GF-D8 (cell line): Measurements from ENCODE around the gene MRPS35.
"Not testable (repeated sequence)": the region's sequence is repeated elsewhere in the genome, so short reads cannot be mapped to it uniquely, and the experiment has no call there.

Experiments used
- DNase-seq: peaks from one replicate; lab custom pipeline; 2025; lab: John Stamatoyannopoulos, UW

MRPS35 gene

DNA sequence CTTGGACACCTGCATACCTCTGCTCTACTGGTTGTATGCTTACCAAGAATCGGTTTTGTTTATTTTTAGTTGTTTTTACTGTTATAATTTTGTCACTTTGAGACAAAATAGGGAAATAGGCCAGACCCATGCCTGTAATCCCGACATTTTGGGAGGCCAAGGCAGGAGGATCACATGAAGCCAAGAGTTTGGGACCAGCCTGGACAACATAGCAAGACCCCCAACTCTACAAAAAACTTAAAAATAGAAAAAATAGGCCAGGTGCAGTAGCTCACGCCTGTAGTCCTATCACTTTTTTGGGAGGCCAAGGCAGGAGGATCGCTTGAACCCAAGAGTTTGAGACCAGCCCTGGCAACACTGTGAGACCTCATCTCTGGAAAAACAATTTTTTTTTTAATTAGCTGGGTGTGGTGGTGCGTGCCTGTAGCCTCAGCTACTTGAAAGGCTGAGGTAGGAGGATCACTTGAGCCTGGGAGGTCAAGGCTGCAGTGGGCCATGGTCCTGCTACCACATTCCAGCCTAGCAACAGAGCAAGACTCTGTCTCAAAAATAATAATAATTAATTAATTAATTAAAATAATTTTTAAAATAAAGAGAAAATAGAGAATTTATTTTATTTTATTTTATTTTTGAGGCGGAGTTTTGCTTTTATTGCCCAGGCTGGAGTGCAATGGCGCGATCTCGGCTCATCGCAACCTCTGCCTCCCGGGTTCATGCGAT is 1.3 kb upstream of the MRPS35 start:
- DNase-seq = no peak

DNA sequence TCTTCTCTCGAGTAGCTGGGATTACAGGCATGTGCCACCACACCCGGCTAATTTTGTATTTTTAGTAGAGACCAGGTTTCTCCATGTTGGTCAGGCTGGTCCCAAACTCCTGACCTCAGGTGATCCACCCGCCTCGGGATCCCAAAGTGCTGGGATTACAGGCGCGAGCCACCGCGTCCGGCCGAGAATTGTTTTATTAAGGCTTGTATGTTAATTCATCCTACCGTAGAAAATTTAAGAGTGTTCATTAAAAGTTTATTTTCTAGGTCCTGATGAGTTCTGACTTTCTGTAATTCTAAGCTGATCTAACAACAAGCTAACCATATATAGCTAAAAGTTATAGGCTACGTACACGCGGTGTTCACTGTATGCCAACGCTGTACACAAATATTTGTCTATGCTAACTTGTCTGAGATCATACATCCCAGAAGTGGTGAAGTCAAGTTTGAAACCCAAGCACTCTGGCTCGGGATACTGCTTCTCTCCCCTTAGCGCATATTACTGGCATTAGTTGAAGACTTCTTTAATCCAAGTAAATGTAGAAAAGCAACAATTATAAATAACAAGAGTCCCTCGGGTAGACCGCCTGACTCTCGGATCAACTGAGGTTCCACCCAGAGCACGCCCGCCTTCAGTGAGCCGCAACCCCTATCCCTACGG is 570 bp upstream of the MRPS35 start:
- peak; percentile 8 for DNase-seq

DNA sequence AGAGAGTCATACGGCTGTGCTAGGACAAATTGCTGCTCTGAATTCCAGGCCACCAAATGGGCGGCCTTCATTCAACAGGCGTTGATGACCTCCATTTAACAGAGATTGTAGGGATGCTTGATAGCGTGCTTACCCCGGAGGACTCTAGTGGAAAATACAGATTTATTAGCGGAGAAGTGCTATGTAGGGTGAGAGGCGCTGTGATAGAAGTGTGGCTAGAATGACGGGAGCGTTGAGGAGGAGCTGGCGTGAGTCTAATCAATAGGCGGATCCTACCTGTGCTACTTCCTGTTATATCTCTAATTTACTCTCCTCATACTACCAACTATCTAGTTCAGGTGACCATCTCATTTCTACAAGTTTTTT is 668 bp downstream of the MRPS35 start:
- DNase-seq = no peak

DNA sequence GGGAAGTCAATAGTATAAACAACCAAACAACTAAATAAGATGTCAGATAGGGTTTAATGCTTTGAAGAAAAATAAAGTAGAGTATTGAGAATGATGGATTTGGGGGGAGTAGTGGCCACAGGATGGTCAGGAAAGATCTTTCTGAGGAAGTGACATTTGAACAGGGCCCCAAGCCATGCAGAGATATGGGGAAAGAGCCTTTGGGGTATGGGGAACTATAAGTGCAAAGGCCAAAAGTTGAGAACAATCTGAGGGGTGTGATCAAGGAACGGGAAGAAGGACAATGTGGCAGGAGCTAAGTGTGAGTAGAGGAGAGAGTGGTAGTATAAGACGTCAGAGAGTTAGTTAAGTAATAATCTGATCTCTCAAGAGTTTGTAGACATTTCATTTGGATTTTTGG is 1.3 kb downstream of the MRPS35 start:
- no peak for DNase-seq

DNA sequence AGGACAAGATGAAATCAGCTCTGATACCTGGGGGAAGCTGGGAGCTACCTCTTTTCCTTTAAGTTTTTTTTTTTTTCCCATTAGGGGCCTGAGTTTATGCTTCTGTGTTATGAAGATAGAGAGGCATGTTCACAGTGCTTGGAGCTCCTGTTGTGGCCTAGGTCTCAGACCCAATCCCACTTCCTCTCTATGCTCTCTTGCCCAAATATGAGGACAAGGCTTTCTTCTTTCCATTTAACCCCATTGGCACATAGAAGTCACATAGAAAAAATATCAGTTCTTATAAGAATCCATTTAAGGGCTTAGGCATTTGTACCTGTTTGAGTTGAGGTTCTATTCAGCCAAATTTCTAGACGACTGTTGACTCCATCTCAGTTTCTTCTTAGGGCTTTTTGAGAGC is 12.6 kb downstream of the MRPS35 start:
- no peak for DNase-seq

DNA sequence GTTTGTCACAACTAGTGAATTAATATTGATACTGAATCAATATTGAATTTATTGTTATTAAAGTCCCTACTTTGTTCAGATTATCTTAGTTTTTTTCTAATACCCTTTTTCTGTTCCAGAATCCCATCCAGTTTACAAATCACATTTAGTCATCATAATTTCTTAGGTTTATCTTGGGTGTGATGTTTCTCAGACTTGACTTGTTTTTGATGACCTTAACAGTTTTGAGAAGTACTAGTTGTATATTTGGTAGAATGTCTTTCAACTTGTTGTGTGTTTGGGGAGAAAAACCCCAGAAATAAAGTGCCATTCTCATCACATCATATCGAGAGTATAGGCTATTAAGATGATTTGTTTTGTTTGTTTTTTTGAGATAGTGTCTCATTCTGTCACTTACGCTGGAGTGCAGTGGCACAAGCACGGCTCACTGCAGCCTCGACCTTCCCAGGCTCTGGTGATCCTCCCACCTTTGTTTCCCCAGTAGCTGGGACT is 19.5 kb downstream of the MRPS35 start:
- no peak for DNase-seq

DNA sequence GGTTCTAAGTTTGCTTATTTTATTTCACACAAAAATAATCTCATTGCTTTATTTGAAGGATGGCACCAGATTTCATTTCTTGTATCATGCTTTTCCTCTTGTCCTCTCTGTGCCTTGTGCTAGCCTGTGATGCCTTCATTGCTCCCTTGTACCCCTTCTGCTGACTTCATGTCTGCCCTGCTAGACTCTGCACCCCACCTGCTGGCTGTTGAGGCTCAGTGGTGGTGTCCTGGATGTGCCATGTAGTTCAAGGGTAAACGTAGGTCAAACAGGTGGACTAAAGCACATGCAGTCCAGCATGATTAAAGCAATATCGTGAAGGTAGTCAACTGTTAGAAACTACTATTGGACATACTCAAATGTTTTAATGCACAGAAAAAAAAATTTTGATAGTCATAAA is 21.6 kb downstream of the MRPS35 start:
- no peak for DNase-seq

DNA sequence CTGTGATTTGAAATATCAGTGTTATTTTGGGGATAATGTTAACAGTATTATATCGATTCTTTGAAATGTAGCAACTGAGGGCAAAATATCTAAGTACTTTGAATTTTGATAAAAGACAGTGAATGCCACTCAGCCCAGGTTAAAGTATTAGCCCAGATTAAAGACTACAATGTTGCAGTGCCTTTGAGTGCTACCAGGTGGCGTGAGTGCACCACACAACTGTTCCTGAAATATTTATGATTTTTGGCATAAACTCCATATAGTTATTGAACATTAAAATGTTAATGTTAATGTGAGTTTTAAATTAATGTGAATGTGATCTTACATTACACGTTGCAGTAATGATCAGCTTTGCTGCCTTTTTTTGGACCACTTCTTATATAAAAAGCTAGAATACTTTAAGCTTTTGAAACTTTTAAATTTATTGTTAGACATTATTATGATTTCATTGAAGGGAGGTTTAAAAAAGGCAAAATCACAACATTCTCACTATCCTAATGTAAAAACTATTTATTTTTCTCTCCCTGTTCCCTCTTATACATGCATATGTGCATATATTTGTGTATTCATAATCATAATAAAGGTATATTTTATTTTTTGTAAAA is 22.5 kb downstream of the MRPS35 start:
- no peak for DNase-seq

DNA sequence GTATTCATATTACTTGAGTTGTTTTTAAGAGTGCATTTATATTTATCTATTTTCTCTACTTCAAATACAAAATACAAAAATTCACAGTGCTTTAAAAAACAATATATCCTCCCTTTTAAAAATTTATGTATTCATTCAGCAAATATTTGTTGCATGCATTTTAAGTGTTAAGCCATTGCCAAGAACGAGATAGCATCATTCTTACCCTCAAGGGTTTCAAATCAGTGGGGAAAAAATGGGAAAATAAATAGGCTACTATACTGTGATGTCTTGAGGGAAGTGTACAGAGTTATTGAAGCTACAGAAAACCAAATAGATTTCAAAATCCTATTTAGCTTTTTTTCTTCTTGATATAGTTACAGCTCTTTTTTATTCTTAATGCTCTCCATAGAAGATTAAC is 23.2 kb downstream of the MRPS35 start:
- no peak for DNase-seq

DNA sequence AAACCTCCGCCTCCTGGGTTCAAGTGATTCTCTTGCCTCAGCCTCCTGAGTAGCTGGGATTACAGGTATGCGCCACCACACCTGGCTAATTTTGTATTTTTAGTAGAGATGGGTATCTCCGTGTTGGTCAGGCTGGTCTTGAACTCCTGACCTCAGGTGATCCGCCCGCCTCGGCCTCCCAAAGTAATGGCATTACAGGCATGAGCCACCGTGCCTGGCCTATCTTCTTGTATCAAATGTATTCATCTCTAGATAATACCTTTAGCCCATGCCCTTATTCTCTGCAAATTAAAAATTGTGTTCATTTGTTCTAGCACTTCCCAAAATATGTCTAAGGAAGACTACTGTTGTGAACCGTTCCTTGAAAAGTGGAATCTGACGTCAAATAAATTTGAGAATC is 23.7 kb downstream of the MRPS35 start:
- DNase-seq = not testable (repeated sequence)

DNA sequence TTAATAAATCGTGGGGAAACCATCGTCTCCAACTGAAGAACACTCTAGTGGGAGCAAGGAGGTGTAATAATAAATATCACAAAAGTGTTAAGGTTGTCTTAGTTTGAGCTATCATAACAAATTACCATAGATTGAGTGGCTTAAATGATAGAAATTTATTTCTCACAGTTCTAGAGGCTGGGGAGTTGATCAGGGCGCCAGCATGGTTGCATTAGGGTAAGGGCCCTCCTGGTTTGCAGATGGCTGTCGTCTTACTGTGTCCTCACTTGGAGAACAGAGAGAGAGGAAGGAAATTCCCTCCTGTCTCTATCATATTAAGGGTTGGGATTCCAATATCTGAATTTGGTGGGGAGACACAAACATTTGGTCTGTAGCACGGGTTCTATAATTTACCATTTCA is 33.0 kb downstream of the MRPS35 start:
- DNase-seq = no peak

DNA sequence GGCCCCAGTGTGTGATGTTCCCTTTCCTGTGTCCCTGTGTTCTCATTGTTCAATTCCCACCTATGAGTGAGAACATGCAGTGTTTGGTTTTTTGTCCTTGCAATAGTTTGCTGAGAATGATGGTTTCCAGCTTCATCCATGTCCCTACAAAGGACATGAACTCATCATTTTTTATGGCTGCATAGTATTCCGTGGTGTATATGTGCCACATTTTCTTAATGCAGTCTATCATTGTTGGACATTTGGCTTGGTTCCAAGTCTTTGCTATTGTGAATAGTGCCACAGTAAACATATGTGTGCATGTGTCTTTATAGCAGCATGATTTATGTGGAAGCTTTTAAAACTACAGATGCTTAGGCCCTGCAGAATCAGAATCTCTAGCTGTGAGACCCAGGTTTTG is 35.1 kb downstream of the MRPS35 start:
- DNase-seq = not testable (repeated sequence)

DNA sequence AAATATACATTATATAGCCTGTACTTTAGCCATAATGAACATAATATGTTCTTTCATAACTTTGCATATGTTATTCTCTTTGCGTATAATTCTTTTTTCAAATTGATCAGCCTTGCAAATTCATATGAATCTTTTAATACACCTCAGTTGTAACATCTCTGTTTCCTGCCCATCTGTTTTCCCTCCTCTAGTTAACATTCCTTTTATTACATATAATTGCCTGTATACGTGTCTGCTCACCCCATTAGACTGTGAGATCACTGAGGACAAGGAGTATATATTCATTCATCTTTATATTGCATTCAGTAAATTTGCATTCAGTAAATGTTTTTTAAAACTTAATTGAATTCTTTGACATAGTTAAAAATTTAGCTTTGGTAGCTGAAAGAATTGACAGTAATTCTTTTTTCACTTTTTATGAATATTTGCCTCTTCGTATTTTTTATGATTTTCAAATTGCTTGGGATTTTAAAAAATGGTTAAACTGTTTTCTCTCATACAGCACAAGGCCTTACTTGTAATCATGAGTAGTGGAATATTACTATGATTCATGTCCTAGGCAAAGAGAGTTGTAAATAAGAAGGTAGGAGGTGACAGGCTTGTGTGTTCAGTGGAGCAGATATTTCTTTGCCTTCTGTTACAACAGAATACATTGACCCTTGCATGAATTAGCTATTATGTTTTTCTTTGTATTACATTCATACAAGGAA is 36.6 kb downstream of the MRPS35 start:
- no peak for DNase-seq

DNA sequence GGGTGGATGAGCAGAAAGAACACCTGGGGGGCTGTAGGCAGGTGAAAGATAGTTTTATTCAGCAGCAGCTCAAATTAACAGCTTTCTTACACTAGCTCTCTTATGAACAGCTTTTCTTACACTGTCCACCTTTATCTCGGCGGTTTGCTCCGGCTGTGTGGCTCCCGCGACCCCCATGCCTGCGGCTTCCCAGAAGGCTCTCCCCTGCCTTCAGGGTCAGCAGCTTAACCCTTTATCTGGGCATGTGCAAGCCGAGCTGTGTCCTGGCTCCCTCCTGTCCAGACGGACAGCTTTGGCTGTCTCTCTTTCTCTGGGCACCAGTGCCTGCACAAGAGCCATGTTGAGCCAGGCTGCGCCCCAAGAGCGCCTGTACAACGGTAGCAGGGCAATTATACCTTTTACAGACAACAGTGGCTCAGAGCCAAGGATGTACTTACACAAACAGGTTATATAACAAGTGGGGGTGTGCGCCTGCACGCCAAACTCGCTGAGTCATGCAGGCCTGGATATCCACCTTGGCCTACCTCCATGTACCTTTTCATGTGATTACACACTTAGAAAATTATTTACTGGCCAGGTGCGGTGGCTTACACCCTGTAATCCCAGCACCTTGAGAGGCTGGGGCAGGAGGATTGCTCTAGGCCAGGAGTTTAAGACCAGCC is 40.9 kb downstream of the MRPS35 start:
- no peak for DNase-seq

DNA sequence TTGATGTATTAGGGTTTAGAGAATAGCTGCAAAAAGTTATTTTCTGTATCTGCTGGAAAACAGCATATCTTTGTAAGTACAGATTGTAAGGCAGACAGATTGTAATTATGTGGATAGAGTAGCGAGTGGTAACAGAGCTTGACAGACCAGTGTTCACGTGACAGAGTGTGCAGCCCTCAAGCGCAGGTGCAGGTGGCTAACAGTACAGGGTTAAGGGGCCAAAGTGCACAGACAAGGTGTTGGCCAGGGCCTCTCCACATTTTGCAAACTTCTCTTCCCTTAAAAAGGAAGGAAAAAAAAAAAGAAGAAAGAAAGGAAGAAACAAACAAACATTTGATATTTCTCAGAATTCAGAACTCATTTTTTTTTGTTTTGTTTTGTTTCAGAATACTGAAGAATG is 44.2 kb downstream of the MRPS35 start:
- no peak for DNase-seq

DNA sequence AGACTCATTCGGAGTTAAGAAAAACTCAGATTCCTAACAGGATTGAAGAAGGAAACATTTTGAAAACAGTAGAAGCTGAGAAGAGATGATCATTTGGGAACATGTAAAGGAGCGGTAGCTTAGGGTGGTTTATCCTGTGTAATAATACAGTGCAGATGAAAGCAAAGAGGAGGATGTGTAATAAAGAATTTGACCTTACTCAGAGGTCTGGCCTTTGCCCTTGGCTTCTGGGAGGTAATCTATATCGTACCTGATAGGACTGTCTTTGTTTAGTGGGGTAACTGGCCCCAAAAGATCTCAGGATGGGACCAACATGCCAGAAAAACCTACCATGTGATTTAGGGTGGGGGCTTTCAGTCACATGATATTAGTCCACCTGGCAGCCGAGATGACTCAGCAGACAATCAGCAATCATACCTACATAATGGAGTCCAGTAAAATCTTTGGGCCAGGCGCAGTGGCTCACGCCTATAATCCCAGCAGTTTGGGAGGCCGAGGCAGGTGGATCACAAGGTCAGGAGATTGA is 46.1 kb downstream of the MRPS35 start:
- no peak for DNase-seq

DNA sequence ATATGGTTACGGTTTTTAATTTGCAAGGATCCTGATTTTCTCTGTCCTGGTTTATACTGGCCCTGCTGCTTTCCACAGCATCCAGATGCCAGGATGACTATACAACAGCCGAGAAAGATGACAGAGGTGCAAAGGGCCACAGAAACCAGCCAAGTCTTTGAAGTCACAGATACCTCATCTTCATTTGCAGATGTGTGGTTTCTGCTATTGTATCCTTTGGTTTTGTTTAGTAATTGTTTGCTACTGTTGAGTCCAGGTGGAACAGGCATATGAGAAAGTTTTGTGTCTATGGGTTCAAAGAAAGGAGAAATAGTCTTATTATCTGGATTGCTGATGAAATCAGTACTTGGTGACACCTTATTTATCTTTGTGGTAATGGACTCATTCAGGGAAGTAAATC is 52.1 kb downstream of the MRPS35 start:
- DNase-seq = no peak

DNA sequence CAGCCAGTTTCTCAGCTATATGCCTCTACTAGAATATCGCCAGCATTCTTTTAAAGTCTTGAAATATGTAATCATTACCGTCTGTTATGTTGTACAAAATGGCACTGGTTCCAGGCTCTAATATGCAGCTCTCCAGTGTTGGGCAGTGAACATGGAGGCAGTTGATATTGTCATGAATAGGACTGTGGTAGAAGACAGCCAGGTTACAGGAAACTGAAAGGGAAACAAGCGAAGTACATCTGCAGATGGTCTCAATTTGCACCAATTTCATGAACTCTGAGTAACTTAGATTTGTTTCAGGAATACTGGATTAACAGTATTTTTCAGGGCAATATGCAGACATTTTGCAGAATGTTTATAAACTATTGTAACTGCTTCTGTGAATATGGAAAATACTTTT is 56.0 kb downstream of the MRPS35 start:
- no peak for DNase-seq

DNA sequence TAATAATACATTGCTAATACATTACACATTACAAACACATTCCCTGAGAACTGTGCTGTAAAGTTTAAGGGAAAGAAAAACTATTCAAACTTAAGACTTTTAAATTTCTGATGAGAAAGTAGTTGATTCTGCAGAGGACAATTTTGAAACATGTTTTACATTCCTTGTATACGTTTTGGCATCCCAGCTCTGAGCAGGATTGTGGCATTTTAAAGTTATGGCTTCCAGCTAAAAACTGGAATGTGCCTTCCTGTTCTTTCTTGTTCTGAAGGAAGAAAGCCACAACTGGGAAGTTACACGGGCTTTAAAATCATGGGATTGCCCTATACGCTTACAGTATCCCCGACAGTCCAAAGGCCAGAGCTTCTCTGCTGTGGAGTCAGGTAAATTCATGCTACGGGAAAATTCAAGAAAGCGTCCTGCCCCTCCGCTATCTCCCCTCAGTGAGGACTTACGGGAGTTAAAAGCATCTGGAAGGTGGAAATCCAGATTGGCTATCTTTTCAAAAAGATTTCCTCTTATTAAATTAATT is 58.6 kb downstream of the MRPS35 start:
- no peak for DNase-seq

DNA sequence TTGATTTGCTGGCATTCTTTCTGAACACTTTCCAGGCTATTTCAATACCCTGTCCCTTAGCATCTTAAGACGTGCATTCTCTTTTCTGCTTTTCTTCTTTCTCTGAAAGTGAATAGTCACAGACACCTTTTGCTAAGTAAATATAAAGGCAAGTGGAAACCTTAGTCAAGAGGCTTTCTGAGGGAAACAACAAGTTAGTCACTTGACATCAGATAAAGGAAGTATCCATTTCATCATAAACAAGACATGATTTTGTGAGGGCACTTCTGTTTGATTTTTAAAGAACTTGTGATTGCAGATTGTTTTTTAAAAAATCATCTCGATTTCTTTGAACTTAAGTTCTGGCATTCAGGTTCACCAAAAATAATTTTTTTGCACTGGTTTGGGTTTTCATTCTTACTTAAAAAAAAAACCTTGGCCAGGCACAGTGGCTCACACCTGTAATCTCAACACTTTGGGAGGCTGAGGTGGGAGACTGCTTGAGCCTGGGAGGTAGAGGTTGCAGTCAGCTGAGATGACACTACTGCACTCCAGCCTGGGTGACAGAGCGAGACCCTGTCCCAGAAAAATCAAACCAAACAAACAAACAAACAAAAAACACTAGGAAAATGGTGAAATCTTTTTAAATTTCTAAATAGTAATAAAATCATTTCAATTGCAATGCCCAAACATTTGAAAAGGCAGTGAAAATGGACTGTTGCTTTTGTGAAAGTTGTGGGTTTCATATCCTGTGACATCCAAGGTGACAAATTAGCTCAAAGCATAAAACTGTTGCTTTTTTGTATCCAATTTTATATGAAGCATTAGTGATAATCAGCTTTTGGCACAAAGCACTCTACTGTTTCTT is 61.1 kb downstream of the MRPS35 start:
- no peak for DNase-seq
